GM12872 (cell line): Measurements from ENCODE around the gene FAM117A.

Experiments used
- CTCF ChIP-seq: IDR thresholded peaks from 3 replicates; pipeline ENCODE4 v1.5.1; 2011; ENCODE audit warnings: low read depth, mild to moderate bottlenecking, low read length, moderate library complexity; ENCODE audit not compliant: insufficient read depth

The FAM117A gene

DNA sequence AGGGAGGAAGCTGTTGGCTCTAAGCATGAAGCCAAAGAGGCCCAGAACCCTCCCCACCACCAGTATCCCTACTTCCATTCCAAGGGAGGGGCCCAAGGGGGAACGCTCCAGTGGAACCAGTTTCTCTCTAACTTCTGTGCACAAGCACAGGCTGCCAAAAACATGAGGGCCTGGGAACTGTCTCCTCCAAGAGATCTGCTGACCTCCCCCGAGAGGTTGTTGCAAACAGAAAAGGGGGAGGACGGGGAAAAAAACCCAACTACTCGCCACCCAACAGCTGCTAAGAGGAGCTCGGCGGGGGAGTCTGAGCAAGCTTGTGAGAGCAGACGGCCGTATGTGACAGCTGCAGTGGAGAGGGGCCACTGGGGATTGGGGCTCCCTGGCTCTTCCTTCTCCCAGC is 40.5 kb downstream of the FAM117A start:
- TF ChIP-seq CTCF = no peak

DNA sequence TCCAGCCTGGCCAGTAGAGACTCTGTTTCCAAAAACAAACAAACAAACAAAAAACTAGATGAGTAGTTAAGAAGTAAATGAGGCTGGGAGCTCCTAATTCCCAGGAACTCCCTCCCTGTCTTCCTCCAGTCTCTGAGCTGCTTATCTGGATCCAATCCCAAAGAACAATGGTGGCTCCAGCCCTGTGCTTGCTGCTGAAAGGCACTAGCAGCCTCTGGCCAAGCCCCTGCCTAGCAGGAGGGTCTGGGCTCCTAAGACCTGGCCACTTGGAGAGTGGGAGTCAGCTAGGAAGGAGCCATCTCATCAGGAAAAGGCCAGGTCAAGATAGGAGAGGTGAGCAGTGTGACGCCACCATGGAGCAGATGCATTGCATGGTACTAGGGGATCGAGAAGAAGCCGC is 41.9 kb downstream of the FAM117A start:
- no peak for TF ChIP-seq CTCF

DNA sequence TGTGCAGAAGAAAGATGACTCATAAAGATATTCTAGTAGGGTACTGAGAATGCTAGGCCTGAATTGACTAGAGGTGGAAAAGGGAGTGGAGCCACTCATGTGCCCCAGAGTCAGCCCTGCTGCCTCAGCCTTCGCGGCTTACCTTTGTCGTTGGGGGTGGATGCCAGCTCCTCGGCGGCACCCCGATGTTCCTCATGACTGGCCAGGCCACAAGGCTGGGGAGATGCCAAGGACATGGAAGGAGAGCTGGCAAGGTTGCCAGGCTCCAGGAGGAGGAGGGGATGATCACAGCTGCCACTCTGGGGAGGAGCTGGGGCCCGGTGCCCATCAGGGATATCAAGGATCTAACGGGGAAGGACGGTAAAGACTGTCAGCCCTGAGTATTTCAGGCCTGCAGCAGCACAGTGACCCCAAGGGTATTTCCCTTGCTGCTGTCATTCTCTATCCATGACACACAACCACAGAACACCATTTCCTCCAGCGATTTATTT is 46.5 kb downstream of the FAM117A start:
- no peak for TF ChIP-seq CTCF

GRCh38 chr17:49716668-49717364 is 47.1 kb downstream of the FAM117A start:
- no peak for TF ChIP-seq CTCF

DNA sequence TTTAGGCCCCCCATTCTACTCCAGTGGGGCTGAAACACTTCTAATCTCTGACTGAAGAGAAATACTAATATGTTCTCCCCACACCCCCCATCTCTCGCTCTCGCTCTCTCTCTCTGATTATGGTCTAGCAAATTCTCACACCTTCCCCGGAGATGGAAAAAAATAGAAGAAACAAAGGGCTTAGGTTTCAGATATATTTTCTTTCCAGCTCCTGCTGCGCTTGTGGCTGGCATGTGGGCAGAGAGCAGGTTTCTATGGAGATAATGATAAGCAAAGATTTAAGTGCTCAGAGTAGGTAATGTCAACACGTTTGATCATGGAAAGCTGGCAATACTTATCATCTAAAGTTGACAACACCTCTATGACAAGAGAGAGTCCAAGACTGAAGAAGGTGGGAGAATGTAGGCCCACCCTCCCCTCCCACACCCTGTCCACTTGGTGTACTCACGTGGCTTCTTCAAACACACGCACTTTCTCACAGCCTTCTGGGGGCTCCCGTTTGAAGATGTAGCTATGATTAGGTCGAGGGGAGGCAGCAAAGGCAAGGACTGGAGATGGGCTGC is 48.1 kb downstream of the FAM117A start:
- TF ChIP-seq CTCF = no peak

GRCh38 chr17:49715216-49715615 is 48.7 kb downstream of the FAM117A start:
- no peak for TF ChIP-seq CTCF

GRCh38 chr17:49708515-49709183 is 55.3 kb downstream of the FAM117A start:
- no peak for TF ChIP-seq CTCF
